Measurements from ENCODE around the gene MIOX. TPM values are rescaled to one million over a fixed set of nuclear protein-coding genes. Genes with fewer than 3 reads are reported as not detected.

MIOX gene
- polyA plus RNA-seq, 1 experiment = 0.14 TPM

DNA sequence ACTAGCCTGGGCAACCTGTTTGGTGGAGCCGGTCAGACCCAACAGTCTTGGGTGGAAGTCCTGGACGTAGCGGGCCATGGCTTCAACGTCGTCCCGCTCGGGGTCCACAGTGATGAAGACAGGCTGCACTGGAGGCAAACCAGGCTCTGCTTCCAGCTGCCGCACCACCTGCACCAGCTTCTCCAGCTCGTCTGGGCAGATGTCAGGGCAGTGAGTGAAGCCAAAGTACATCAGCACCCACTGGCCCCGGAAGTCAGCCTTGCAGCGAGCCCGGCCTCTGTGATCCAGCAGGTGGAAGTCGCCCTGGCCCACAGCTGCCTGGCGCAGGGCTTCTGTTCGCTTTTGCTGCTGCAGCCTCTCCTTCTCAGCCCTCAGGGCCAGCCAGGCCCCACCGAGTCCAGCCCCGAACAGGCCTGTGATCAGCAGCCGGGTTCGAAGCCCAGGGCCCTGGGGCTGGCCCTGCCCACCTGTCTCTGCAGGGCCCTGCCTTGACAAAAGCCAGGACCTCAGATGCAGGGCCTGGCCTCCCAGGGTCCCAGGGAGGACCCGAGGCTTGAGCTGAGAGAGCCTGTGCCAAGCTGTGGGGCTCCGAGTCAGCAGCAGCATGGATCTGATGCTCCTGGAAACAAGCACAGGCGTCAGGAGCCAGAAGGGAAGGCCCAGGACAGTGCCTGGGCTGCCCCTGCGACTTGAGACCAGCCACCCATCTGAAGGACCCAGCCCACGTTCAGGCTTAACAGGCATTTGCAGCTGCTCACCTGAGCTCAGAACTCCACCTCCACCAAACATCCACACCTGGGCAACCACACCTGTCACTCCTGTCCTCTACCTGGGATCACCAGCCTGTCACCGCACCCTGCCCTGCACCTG, 37.4 kb downstream of the MIOX start:
- TF ChIP-seq, protein P1, sequence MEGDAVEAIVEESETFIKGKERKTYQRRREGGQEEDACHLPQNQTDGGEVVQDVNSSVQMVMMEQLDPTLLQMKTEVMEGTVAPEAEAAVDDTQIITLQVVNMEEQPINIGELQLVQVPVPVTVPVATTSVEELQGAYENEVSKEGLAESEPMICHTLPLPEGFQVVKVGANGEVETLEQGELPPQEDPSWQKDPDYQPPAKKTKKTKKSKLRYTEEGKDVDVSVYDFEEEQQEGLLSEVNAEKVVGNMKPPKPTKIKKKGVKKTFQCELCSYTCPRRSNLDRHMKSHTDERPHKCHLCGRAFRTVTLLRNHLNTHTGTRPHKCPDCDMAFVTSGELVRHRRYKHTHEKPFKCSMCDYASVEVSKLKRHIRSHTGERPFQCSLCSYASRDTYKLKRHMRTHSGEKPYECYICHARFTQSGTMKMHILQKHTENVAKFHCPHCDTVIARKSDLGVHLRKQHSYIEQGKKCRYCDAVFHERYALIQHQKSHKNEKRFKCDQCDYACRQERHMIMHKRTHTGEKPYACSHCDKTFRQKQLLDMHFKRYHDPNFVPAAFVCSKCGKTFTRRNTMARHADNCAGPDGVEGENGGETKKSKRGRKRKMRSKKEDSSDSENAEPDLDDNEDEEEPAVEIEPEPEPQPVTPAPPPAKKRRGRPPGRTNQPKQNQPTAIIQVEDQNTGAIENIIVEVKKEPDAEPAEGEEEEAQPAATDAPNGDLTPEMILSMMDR (IDR thresholded peaks at IDR 0.05; ENCODE audit: low read depth, low read length) = no peak
- Histone ChIP-seq H3K27ac (ENCODE audit: low read depth, low read length) (no peak overlapping the region), H3K27me3 (ENCODE audit: control insufficient read depth, insufficient read depth, low read length) (no peaks in the 10 kb centered on the region), H3K9me3 (ENCODE audit: control insufficient read depth, insufficient read depth, low read length) (no peaks in the 10 kb centered on the region; the same call in 1 of the 2 replicates), H3K4me3 (ENCODE audit: low read depth, low read length) (peak overlapping the region; percentile 81)
- ChIA-PET POLR2A (interaction anchor here (1.5 to 2.1 kb wide), 4 partner anchors 8 to 79 kb away, joined by 3 to 15 read pairs (median 7); no protein-coding TSS in a partner anchor), CTCF (interaction anchor here (2.3 to 2.6 kb wide), 4 partner anchors 15 to 97 kb away, joined by 12 to 32 read pairs (median 20); partner anchors contain the start of genes LMF2, NCAPH2 and SYCE3)
- no peak for DNase-seq (ENCODE audit: low read depth, low spot score)

DNA sequence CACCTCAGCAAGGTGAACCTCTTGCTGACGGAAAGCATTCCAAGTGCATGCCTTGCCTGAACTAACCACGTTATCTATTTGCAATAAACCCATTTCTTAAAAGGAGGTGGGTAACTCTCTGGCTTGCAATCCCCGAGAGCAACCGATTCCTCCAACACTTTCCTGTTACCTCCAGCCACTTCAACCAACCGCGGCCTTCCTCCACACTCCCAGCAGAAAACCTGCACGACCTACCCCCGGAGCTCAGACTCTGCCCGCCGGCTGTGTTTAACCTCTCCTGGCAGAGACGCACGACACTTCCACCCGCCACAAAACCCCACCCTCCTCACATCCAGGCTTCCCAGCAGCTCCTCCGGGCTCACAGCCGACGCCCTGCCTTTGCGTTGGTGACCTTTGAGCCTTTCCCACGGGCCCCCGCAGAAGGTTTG, 38.0 kb downstream of the MIOX start:
- peak overlapping the region; percentile 75 for H3K27ac ChIP-seq (ENCODE audit: low read depth, low read length)
- peak overlapping the region; percentile 81 for H3K4me3 ChIP-seq (ENCODE audit: low read depth, low read length)
- no peak for DNase-seq (ENCODE audit: low read depth, low spot score)
- TF ChIP-seq, protein P1 (IDR thresholded peaks at IDR 0.05; ENCODE audit: low read depth, low read length) = no peak
- ChIA-PET POLR2A (interaction anchor here (1.4 to 2.1 kb wide), 7 partner anchors 9 to 80 kb away, joined by 3 to 29 read pairs (median 6); partner anchors contain the start of genes CPT1B, LMF2 and NCAPH2), CTCF (interaction anchor here (0.9 to 2.6 kb wide), 7 partner anchors 10 to 117 kb away, joined by 3 to 32 read pairs (median 12); partner anchors contain the start of genes LMF2, NCAPH2 and SYCE3)
- no peaks in the 10 kb centered on the region for H3K27me3 ChIP-seq (ENCODE audit: control insufficient read depth, insufficient read depth, low read length)
- H3K9me3 ChIP-seq (ENCODE audit: control insufficient read depth, insufficient read depth, low read length) = peaks cover 6% of the 10 kb centered on the region; the same call in 1 of the 2 replicates

DNA sequence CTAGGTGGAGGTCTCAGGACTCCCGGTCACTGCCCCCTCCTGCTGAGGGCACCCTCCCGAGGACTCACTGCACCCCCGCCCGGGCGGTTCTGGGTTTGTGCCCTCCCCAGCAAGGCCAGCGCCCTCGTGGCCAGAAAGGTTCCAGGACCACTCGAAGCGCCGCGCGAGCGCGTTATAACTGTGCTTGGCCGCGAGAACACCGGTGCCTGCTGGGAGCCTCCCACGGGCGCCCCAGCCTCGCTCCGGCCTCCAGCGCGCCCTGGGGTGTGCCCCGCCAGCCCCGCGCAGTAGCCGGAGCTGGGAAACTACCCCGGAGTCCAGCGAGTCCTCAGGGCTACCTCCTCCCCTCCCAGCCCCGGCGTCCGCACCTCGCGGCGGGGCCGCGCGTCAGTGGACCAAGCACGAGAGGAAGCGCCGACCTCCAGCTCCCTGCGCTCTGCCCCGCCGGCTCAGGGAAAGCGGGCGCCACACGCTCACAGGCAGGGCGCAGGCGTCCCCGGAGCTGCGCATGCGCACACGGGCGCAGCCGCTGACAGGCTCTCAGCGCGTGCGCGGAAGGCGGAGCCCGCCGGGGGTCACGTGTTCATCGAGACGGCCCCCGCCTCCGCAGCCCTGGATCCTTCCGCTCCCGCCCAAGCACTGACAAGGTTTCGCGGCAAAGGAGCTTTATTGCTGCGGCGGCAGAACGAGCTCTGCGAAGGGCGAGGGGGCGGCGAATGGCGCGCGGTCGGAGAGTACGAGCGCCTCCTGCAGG, 38.6 kb downstream of the MIOX start, which contains the start of gene SCO2:
Gene SCO2, minus strand, starts transcription at position 495 of the 754 bp plus-strand sequence. CDS start 1,187 bp downstream, outside the sequence.
- peak within 1 kb of the TSS; percentile 81 for H3K4me3 ChIP-seq (ENCODE audit: low read depth, low read length)
- CTCF ChIA-PET = interaction anchor here (0.5 to 2.6 kb wide), 26 partner anchors 10 to 169 kb away, joined by 3 to 32 read pairs (median 3); partner anchors contain the start of genes ARSA, CPT1B, KLHDC7B and LMF2
- peak; percentile 94 for DNase-seq (ENCODE audit: low read depth, low spot score)
- TF ChIP-seq, protein P1 (IDR thresholded peaks at IDR 0.05; ENCODE audit: low read depth, low read length) = peak; percentile 51
- H3K27me3 ChIP-seq (ENCODE audit: control insufficient read depth, insufficient read depth, low read length) = peaks cover under 1% of the 10 kb centered on the region
- POLR2A ChIA-PET = interaction anchor here (0.8 to 2.1 kb wide), 16 partner anchors 10 to 102 kb away, joined by 3 to 29 read pairs (median 5); partner anchors contain the start of genes ARSA, CPT1B, KLHDC7B and LMF2
- peaks cover 7% of the 10 kb centered on the region; the same call in 1 of the 2 replicates for H3K9me3 ChIP-seq (ENCODE audit: control insufficient read depth, insufficient read depth, low read length)
- peak within 1 kb of the TSS; percentile 75 for H3K27ac ChIP-seq (ENCODE audit: low read depth, low read length)

DNA sequence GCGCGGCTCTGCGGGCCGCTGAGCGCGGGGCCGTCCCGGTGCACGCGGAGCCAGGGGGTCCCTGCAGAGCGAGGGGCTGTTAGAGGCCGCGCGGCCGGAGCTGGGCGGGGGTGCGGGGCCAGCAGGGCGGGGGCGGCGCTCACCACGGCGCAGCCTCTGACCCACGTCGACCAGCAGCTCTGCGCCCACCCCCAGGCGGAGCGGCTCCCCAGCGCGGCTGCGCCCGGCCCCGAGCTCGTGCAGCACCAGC, 39.1 kb downstream of the MIOX start:
- ChIA-PET CTCF (interaction anchor here (0.5 to 2.6 kb wide), 26 partner anchors 10 to 169 kb away, joined by 3 to 32 read pairs (median 3); partner anchors contain the start of genes ARSA, CPT1B, KLHDC7B and LMF2), POLR2A (interaction anchor here (0.8 to 2.1 kb wide), 16 partner anchors 10 to 102 kb away, joined by 3 to 29 read pairs (median 5); partner anchors contain the start of genes ARSA, CPT1B, KLHDC7B and LMF2)
- Histone ChIP-seq H3K4me3 (ENCODE audit: low read depth, low read length) (peak overlapping the region; percentile 81), H3K27me3 (ENCODE audit: control insufficient read depth, insufficient read depth, low read length) (peaks cover 5% of the 10 kb centered on the region), H3K9me3 (ENCODE audit: control insufficient read depth, insufficient read depth, low read length) (peaks cover 11% of the 10 kb centered on the region; the same call in 1 of the 2 replicates), H3K27ac (ENCODE audit: low read depth, low read length) (no peak overlapping the region)
- TF ChIP-seq, protein P1 (IDR thresholded peaks at IDR 0.05; ENCODE audit: low read depth, low read length) = no peak
- no peak for DNase-seq (ENCODE audit: low read depth, low spot score)

Measured in AG04450 (cell line).